ENCODE results near the gene RASA2.
"Not testable (repeated sequence)": the region's sequence is repeated elsewhere in the genome, so short reads cannot be mapped to it uniquely, and the experiment has no call there.

The RASA2 gene

DNA sequence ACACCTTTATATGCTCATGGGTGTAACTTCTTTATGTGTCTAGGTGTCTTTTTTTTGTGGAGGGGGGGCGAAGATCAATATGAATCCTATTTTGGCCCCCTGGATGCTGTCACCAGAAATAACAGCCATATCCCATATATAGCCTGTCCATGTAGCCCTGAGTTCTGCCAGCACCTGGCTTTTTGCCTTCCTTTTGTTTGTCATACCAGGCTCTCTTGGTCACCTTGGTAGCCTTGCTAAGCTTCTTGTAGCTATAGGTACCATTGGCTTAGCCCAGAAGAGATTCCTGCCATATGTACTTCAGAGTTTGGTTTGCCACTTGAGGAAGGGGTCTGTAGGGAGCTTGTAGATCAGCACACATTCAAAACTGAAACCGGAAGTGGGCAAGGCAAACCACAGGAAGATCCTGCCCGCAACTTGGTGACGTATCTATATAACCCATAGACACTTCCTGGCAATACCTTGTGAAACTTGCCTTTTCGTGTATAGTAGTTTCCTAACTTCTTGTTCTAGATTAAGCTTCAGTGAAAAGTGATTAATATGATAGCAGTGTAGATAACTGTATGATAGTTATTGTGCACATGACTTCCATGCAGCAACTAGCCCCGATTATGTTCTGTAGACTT, 11.9 kb downstream of the RASA2 start:
- peak; percentile 74 for DNase-seq

DNA sequence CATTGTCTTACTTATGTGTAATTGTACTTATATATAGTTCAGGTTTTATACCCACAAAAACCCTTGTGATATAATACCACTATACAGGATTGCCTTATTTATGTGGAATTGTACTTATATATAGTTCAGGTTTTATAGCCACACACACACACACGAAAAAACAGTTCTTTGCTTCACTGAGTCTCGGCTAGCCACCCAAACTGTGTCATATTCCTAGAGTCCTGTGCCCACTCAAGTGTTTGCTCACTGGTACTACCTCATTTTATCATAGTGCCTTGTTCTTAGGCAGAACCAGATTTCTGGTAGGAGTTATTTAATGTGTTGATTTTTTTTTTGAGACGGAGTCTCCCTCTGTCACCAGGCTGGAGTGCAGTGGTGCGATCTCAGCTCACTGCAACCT, 12.5 kb downstream of the RASA2 start:
- DNase-seq = no peak

DNA sequence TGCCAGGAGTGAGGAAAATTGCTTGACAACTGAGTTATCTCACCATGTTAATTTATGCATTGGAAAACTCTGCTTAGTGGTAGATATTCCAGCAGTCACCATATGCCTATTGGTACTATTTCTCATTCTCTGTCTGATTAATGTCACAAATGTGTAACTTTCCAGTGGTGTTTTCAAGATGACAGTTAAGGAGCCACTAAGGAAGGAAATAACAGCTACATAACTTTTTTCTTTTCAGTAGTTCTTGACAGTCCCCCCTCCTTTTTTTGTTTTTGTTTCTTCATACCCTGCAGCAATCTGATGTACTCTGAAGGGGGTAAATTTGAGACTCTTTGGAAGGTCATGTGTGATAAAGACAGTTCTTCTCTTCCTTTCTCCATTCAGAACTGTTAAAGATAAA, 13.1 kb downstream of the RASA2 start:
- no peak for DNase-seq

DNA sequence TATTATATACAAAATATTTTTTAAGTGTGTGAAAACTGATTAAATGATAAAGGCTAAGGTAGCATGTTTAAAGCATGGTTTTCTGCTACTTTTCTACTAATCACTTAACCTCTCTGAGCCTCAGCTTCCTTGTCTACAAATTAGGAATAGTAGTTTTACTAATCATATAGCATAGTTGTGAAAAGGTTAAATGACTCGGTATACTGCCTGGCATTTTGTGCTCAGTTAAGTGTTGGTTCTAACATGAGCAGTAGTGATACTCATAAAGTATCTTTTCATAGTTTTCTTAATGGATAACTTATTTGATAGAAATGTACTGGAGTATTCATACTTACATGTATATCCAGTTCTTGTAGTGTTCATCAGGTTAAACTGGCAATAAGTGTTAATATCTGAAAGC, 13.6 kb downstream of the RASA2 start:
- DNase-seq = no peak

DNA sequence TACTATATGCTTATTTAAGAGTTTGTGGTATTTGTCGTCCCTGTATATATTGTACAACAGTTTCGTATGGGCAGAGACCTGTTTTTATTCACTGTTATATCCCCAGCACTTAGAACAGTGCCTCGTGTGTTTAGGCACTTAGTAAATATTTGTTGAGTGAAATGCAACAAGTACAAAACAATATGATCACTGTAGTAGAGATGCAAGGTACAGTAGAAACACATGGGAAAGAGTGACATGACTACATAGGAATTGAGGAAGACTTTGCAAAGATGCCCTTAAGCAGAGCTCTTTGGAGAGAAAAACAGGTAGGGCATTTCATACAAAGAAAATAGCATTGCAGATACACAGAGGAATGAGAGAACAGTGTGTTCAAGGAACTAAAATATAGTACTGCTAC, 18.3 kb downstream of the RASA2 start:
- DNase-seq = no peak

DNA sequence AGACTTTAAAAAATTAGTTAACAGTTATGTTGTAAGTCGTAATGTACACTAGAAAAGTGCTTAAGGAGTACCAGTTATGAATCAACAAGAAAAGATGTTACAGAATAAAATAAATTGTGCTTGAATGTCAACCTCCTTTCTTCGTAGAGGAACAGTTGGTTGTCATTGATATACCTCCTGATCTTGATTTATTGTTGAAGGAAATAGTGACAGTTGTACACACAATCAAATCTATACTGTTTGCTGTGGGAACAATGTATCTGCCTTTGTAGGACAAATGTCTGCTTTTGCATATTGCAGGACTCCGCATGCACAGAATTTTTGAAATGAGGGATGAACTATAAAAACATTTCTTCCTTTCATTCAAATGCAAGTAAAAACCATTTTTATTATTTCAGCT, 19.2 kb downstream of the RASA2 start:
- DNase-seq = no peak

DNA sequence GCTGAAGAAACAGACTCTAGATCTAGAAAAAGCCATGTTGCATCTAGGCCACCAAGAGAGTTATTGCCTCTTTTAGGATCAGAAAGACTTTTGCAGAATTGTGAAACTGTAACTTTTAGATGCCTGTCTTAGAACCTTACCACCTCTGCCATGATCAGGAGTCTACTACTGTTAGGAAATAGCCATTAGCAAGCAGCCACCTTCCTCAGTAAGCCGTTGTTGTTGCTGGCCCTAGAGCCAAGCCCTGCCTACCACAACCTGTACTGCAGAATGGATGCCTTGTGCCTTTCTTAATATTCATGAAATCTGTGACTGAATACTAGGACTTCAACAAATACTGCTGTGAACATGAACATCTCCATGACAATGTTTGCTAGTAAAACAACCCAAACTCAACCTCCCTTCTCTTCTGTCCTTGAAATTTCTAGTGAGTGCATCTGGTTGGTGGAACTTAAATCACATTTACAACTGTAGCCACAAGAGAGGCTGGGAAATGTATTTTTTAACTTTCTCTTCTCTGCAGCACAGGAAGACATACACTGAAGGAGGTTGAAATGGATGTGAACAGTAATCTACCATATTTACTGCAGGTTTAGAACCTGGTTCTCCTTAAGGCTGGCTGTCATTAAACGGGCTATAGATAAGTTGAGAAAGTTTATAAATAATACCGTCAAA, 20.7 kb downstream of the RASA2 start:
- no peak for DNase-seq

DNA sequence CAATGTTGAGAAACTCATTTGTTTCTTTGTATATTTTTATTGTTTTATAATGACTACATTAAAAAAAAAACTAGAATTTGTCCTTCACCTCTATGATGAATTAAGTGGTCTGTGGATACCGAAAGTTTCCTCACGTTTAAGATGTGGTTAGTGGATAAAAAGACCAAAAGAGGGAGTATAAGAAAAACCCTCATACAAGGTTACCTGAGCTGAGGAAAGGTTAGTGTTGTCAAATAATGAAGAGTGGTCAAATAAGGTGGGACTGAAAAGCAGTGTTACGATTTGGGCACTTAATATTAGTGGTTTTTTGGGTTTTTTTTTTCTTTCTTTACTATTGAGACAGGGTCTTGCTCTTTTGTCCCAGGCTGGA, 21.2 kb downstream of the RASA2 start:
- DNase-seq = no peak

DNA sequence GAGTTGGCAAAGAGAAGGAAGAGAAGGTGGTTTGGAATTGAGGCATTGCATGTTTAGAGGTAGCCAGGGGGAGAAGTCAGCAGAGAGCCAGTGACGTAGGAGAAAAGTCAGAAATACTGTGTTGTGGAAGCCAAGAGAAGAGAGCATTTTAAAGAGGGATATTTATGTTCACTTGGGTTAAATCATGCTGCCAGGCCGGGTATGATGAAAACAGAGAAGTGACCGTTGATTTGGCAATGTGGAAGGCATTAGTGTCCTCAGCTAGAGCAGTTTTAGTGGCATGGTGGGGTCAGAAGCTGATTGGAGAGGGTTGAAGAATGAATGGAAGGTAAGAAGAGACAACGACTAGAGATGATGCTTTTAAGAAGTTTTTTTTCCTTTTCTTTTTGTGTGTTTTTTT, 24.5 kb downstream of the RASA2 start:
- no peak for DNase-seq

DNA sequence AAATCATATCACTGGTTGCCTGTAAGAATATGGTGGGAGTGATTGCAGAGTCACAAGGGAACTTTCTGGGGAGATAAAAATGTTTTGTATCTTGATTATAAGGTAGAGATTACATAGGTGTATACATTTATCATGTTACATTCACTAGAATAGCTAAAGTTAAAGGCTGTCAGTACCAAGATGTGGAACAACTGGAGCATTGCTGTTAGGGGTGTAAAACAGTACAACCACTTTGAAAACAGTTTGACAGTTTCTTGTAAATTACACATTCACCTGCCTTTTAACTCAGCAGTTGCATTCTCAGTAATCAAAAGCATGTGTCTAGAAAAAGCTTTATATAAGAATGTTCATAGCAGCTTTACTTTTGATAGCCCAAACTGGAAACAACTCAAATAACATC, 27.6 kb downstream of the RASA2 start:
- no peak for DNase-seq

DNA sequence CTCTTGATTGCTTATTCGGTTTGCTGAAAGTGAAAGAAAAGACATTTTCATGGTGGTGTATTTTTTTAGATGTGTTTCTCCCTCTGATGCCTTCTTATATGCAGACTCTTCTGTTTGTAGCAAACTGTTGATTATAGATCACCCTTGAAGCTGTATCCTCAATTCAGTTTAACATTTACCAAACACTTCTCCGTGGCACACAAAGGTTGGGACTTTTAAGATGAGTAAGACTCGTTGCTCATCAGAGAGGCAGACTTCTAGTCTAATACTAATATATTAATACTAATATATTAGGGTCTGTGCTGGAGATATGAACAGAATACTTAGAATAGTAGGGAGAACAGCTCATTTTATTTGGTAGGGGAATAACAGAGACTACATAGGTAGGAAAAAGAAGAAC, 32.8 kb downstream of the RASA2 start:
- DNase-seq = no peak

DNA sequence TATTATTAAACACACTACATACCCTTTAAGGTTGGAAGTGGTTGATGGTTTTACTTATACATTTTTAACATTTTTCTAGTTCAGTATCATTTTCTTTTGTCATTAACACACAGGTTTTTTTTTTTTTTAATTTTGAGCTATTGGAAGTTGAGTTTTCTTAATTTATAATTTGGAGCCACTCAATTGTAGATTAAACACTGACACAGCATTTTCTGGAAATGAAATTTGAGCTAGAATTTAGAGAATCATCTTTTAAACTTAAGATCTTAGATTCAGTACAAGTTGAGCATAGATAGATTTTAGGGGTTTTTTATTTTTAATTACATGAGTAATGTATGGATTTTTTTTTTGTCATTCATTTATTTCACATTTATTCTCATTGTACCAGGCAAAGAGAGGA, 35.0 kb downstream of the RASA2 start:
- DNase-seq = no peak

DNA sequence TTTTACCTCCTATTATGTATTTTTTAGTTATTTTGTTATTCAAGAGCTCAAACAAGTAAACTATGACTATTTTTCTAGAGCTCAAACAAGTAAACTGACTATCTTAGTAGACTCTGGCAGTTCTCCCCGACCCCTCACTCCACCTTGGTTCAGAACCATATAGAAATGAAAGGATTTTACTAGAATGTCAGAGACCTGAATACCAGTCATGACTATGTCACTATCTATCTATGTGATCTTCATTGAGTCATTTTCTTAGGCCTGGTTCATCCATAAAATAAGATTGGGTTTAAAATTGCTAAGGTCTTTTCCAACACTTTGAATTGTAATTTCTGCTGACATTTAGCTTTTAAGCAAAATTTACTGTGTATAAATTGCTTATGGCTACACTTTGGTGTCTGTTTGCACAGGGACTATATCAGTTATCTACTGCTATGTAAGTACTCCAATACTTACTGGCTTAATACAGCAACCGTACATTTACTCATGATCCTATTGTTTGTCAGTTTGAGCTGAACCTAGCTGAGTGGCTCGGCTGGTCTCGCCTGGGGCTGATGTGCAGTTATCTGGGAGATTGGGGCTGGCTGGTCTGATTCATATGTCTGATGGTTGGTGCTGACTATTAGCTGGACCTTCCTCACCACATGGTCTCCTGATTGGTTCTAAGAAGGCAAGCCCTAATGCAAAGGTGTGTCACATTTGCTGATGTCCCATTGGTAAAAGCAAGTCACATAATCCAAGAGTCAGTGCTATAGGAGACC, 37.0 kb downstream of the RASA2 start:
- no peak for DNase-seq

DNA sequence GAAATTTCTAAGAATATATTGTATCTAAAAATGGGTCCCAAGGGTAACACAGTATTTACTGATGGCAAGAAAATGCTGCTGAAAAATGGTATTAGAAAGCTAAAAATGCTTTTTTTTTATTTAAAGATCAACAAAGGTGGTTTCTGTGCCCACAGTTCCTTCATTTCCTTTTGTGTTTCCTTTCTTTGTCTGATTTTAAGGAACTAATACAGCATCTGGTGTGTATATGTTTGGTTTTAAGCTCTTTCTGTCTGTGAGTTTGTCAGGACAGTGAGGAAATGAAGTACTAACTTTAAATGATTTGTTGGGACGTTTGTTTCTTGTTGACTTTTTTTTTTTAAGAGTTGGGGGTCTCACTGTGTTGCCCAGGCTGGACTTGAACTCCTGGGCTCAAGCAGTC, 38.2 kb downstream of the RASA2 start:
- DNase-seq = no peak

DNA sequence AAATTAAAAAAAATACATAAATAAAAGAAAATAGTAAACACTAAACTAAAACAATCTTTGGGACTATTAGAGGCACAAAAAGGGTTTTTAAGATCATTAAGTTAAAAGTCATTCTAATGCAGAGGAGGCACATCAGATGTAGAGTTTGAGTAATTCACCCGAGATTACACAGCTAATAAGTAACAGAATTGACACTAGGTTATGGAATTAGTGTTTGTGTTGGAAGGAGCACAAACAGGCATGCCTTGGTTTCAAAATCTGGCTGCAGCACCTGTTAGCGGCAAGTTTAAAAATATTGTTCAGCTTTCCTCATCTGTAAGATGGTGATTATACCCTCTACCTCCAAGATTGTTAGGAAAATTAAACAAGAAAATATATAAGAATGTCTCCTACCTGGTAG, 39.0 kb downstream of the RASA2 start:
- no peak for DNase-seq

DNA sequence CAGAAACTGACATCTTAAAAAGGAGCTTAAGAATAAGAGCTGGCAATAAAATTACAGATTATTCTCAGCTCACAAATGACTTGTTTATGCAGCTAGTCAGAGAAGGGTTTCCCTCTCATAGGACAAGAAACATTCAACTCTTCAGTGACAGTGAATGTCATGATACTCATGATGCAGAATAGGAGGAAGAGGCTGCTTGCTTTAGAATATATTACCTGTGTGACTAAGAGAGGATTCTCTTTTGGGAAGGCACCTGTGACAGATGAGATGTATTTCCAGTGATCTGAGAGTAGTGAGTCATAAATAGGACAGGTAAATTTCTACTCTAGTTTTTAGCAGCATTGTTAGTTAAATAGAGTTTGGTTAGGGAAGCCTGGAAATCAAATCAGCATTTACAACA, 39.9 kb downstream of the RASA2 start:
- DNase-seq = no peak

DNA sequence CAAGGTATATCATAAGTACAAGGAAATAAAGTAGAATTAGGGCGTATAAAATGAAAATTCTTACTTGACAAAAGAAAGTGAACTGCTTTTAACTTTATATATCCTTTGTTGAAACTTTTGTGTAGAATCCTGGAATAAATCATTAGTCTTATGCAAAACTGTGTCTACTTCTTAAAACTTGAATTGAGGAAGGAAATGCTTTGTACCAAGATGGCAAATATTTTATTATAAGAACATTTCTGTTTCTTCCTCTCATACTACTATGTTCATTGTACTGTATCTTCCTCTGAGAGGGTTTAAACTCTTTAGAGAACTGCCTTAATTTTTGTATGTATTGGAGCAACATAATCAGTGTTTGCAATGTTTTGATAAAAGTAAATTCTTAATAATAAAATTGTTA, 42.0 kb downstream of the RASA2 start:
- no peak for DNase-seq

DNA sequence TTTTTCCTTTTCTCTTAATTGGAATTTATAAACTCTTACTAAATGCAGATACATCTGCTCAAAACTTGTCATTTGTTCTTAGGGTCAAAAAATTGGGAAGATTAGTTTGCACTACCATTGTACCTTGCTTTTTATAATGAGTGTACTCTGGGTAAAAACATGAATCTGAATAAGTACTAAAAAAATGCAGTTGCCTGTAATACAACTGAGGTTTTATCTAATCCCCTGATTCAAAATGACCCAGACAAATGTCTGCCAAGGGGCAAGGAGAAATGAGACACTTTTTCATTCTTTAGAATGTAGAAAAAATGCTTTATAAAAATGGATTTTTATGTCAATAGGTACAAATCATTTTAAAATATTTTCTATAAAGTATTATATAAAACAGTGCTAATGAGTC, 42.4 kb downstream of the RASA2 start:
- DNase-seq = no peak

DNA sequence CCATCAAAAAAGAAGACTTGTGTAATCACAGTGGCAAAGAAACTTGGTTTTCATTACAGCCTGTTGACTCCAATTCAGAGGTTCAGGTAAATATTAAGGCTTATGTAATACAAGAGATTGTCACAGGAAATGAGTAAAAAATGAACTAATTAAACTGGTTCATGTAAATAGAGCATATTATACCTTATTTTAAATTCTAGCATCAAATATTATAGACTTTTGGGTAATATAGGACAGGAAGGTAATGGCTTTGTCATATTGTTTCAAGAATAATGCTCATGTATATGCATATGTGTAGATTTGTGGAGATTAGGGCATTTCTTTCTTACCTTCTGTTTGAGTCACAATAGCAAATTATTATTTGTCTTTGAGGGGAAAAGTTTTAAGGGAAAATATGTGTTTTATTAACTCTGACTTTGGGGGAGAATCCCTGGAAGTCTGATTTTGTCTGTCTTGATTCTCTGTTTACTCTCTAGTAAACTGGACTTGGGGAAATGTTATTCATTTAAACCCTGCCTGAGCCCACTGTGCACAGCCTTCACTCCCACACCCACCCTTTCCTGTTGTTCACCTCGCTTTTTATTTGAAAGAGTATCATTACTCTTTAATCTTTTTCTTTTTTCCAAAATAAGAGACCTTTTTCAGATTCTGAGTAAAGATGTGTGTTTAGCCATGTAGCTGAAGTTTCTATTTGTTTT, 43.0 kb downstream of the RASA2 start:
- no peak for DNase-seq

DNA sequence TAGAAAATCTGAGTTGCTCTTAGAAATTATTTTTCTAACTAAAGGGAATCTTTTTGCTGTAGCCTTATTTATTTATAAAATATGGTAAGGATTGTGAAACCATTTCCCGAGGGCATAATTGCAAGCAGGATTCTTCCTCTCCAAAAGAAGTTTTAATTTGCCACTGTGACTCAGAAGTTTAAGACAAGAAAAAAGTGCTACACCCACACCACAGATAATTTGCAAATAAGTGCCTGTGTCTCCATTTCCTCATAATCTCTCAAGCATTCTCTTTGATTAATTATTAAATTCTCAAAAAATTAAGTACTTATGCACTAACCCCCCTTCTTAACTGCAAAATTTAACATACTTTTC, 43.6 kb downstream of the RASA2 start:
- no peak for DNase-seq

DNA sequence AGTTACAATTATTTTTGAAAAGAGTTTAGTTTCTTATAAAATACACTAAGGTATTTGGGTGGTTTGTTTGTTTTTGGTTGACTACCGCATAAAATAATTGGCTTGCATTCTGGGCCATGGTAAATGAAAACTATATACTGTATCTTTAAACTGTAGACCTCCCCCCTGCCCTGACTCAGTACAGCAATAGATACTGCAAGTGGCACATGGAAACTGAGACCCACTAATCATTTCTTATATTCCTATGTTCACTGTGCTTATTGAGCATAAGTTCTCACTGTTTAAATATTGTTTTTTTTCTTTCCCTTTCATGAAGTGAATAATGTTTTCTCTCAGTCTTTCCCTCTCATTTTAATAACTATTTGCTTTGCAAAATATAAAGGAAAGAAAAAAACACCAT, 45.8 kb downstream of the RASA2 start:
- no peak for DNase-seq

DNA sequence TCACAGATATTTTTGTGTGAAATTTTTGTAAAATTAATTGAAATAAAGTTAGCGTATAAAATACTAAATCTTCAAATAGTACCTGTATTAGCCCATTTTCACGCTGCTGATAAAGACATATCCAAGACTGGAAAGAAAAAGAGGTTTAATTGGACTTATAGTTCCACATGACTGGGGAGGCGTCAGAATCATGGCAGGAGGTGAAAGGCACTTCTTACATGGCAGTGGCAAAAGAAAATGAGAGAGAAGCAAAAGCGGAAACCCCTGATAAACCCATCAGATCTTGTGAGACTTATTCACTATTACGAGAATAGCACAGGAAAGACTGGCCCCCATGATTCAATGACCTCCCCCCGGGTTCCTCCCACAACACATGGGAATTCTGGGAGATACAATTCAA, 49.2 kb downstream of the RASA2 start:
- DNase-seq = not testable (repeated sequence)

DNA sequence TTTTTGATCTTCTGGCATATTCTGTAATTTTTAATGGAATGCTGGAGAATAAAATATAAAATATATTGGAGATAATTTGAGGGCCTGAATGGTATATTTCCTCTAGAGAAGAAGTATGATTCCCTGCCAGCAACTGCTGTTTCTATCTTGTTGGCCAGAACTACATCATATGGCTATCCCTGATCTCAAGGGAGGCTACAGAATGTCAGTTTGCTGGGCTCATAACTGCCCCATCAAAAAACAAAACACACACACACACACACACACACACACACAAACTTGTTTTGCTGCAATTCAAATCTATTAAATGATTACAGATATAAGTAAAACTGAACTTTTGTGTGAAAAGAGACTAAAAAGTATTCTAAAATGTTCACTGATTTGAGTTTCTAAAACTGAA, 51.0 kb downstream of the RASA2 start:
- no peak for DNase-seq

All from T-helper 9 cell (primary cell).